Keratinocyte (primary cell): Measurements from ENCODE around the gene KRTAP1-5.

Experiments
- CTCF ChIP-seq, 3 experiments: IDR thresholded peaks in 1 of 3; conservative IDR thresholded peaks in 1 of 3; optimal IDR thresholded peaks in 1 of 3; 2 replicates in 2 of 3; 3 replicates in 1 of 3; pipeline versions ENCODE3 to v1.5.1; 2011; ENCODE audit warnings: low read length in 3 of 3, mild to moderate bottlenecking in 3 of 3, moderate library complexity in 2 of 3, control low read depth in 1 of 3, inconsistent platforms in 1 of 3; ENCODE audit not compliant: insufficient read depth in 2 of 3; ENCODE audit errors: extremely low read depth in 1 of 3
- EZH2 ChIP-seq: IDR thresholded peaks from one replicate; pipeline ENCODE4 v1.6.1; 2012; ENCODE audit warnings: inconsistent platforms, mild to moderate bottlenecking, low read length, moderate library complexity

- TF ChIP-seq CTCF (optimal IDR thresholded peaks at IDR 0.05 in 1 of 3, IDR thresholded peaks at IDR 0.05 in 1 of 3, conservative IDR thresholded peaks at IDR 0.05 in 1 of 3; ENCODE audit: extremely low read depth in 1 of 3, insufficient read depth in 2 of 3, low read length in 3 of 3) = no peak
- no peak for TF ChIP-seq EZH2
These were observed 11.6 kb downstream of the KRTAP1-5 start for GRCh38 chr17:41015454-41015853.
